ENCODE data around the gene LAMA3.

Gene LAMA3

GRCh38 chr18:23916338-23916737 is 227.1 kb downstream of the LAMA3 start:
- no peak overlapping the region for H3K4me3 ChIP-seq (ENCODE audit: low read length)
- no peak for DNase-seq (ENCODE audit: low read depth)
- no peak for TF ChIP-seq CTCF (IDR thresholded peaks at IDR 0.05; ENCODE audit: insufficient read depth, low read depth, low read length, missing control alignments)

- TF ChIP-seq CTCF (IDR thresholded peaks at IDR 0.05; ENCODE audit: insufficient read depth, low read depth, low read length, missing control alignments) = peak; percentile 89
- peak; percentile 62 for DNase-seq (ENCODE audit: low read depth)
- no peak overlapping the region for H3K4me3 ChIP-seq (ENCODE audit: low read length)
Observed at GRCh38 chr18:23918395-23919032, 229.3 kb downstream of the LAMA3 start.

- no peak overlapping the region for H3K4me3 ChIP-seq (ENCODE audit: low read length)
- TF ChIP-seq CTCF (IDR thresholded peaks at IDR 0.05; ENCODE audit: insufficient read depth, low read depth, low read length, missing control alignments) = no peak
- DNase-seq (ENCODE audit: low read depth) = peak; percentile 57
Observed at GRCh38 chr18:23920054-23920453, 230.8 kb downstream of the LAMA3 start.

GRCh38 chr18:23921716-23922285 is 232.5 kb downstream of the LAMA3 start:
- no peak for TF ChIP-seq CTCF (IDR thresholded peaks at IDR 0.05; ENCODE audit: insufficient read depth, low read depth, low read length, missing control alignments)
- DNase-seq (ENCODE audit: low read depth) = no peak
- no peak overlapping the region for H3K4me3 ChIP-seq (ENCODE audit: low read length)

- DNase-seq (ENCODE audit: low read depth) = no peak
- H3K4me3 ChIP-seq (ENCODE audit: low read length) = no peak overlapping the region
- no peak for TF ChIP-seq CTCF (IDR thresholded peaks at IDR 0.05; ENCODE audit: insufficient read depth, low read depth, low read length, missing control alignments)
Observed at GRCh38 chr18:23922939-23923338, 233.7 kb downstream of the LAMA3 start.

- no peak for DNase-seq (ENCODE audit: low read depth)
- TF ChIP-seq CTCF (IDR thresholded peaks at IDR 0.05; ENCODE audit: insufficient read depth, low read depth, low read length, missing control alignments) = no peak
Observed at GRCh38 chr18:23924813-23925212, 235.6 kb downstream of the LAMA3 start.

GRCh38 chr18:23926571-23926970 is 237.3 kb downstream of the LAMA3 start:
- no peak for DNase-seq (ENCODE audit: low read depth)
- no peak overlapping the region for H3K4me3 ChIP-seq (ENCODE audit: low read length)

More at GRCh38 chr18:23924813-23925212, 235.6 kb downstream of the LAMA3 start:
- H3K4me3 ChIP-seq (ENCODE audit: low read length) = no peak overlapping the region

More at GRCh38 chr18:23926571-23926970, 237.3 kb downstream of the LAMA3 start:
- no peak for TF ChIP-seq CTCF (IDR thresholded peaks at IDR 0.05; ENCODE audit: insufficient read depth, low read depth, low read length, missing control alignments)
